HG02970 (cell line): ENCODE measurements around the gene SOAT2.

Source experiments
- ATAC-seq: cut with Tn5 transposase; IDR thresholded peaks from one replicate; pipeline ENCODE4 v1.9.1; 2021; ENCODE audit warnings: mild to moderate bottlenecking, moderate library complexity, moderate number of reproducible peaks; ENCODE audit not compliant: unreplicated experiment, low FRiP score

The SOAT2 gene

DNA sequence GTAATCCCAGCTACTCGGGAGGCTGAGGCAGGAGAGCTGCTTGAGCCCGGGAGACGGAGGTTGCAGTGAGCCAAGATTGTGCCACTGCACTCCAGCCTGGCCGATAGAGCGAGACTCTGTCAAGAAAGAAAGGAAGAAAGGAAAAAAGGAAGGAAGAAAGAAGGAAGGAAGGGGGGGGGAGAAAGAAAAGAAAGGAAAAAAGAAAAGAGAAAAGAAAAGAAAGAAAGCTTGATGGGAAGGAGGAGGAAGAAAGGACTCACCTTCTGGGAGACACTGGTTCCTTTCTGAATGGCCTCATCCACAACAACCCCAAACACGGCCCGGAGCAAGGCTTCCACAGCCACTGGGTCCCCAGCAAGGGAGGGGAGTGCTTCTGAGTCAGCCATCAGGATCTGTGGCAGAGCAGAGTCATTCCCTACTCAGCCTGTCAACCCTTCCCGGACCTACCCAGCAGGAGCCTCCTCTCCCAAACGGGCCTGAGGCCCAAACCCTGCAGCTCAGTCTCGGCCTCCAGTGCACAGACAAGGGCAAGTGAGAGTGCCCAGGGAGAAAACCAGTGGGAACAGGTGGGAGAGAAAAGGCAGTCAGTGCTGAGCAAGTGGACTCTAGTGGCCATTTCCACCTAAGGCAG, 69.9 kb downstream of the SOAT2 start:
- no peak for ATAC-seq
